Measurements from ENCODE around the gene SRRM3.

GRCh38 chr7:76293407-76293901 lies 91.8 kb downstream of the SRRM3 start:
- TF ChIP-seq TBP (optimal IDR thresholded peaks at IDR 0.05; ENCODE audit: low read depth, low read length) (no peak), CTCF (IDR thresholded peaks at IDR 0.05 in 2 of 3, conservative IDR thresholded peaks at IDR 0.05 in 1 of 3; ENCODE audit: insufficient read depth in 2 of 3, low read depth in 1 of 3, low read length in 3 of 3) (no peak), FOXJ3 (CRISPR knock-in tag; IDR thresholded peaks at IDR 0.05) (no peak), HIVEP1 (CRISPR knock-in tag; IDR thresholded peaks at IDR 0.05) (no peak), PHF20 (IDR thresholded peaks at IDR 0.05; ENCODE audit: partially characterized antibody) (no peak), POLR2A (conservative IDR thresholded peaks at IDR 0.05) (no peak), RCOR1 (IDR thresholded peaks at IDR 0.05; ENCODE audit: borderline replicate concordance in 1 of 2, low read depth in 2 of 2, low read length in 2 of 2) (no peak)

Data from K562 (cell line).